Spleen (tissue), 11 donors: ENCODE data around the gene DOK7. TPM values are rescaled to one million over a fixed set of nuclear protein-coding genes. Genes with fewer than 3 reads are reported as not detected.

ENCODE experiments used
- DNase-seq: peaks from one replicate; pipeline ENCODE4 v3.0.0-alpha.2; 2020
- H3K27ac ChIP-seq, 8 donors: fragments of 200-600 bp; sonication (generic) in 7 of 8; 1 replicate in 4 of 8; 2 replicates in 4 of 8; pipeline versions ENCODE4 v1.5.0 to v1.8.0; 2016 to 2021; ENCODE audit warnings: inconsistent platforms in 4 of 8, mild to moderate bottlenecking in 4 of 8, moderate library complexity in 1 of 8
- H3K27me3 ChIP-seq, 7 donors: fragments of 200-600 bp; sonication (generic) in 6 of 7; replicated peaks in 1 of 7; 1 replicate in 4 of 7; 2 replicates in 3 of 7; pipeline versions ENCODE4 v1.5.0 to v1.8.0; 2016 to 2021; ENCODE audit warnings: inconsistent platforms in 3 of 7, mild to moderate bottlenecking in 1 of 7
- H3K36me3 ChIP-seq, 6 donors: fragments of 200-600 bp; sonication (generic) in 5 of 6; 1 replicate in 4 of 6; 2 replicates in 2 of 6; pipeline versions ENCODE4 v1.5.0 to v1.8.0; 2016 to 2021; ENCODE audit warnings: inconsistent platforms in 2 of 6
- H3K4me1 ChIP-seq, 6 donors: fragments of 200-600 bp; sonication (generic) in 5 of 6; 1 replicate in 3 of 6; 2 replicates in 3 of 6; pipeline versions ENCODE4 v1.5.0 to v1.8.0; 2016 to 2021; ENCODE audit warnings: inconsistent platforms in 3 of 6
- H3K4me3 ChIP-seq, 8 donors: fragments of 200-600 bp; sonication (generic) in 7 of 8; 1 replicate in 4 of 8; 2 replicates in 4 of 8; pipeline versions ENCODE4 v1.5.0 to v1.8.0; 2016 to 2021; ENCODE audit warnings: inconsistent platforms in 4 of 8, mild to moderate bottlenecking in 4 of 8, moderate library complexity in 2 of 8
- H3K9me3 ChIP-seq, 8 donors: fragments of 200-600 bp; sonication (generic) in 7 of 8; 1 replicate in 4 of 8; 2 replicates in 4 of 8; pipeline versions ENCODE4 v1.5.0 to v1.8.0; 2016 to 2021; ENCODE audit warnings: inconsistent platforms in 4 of 8
- POLR2A ChIP-seq, 3 donors: fragments of 450-650 bp; IDR thresholded peaks; one replicate each; pipeline ENCODE4 v1.5.1; 2017; ENCODE audit warnings: antibody characterized with exemption in 3 of 3, mild to moderate bottlenecking in 1 of 3
- POLR2AphosphoS5 ChIP-seq, 3 donors: sonication (generic); formaldehyde crosslinking; IDR thresholded peaks; one replicate each; pipeline ENCODE4 v1.5.1; 2017; ENCODE audit warnings: antibody characterized with exemption in 3 of 3
- WGBS, 5 donors: extraction: QIAGEN DNeasy Blood & Tissue Kit in 3 of 5; methylation state at CpG; one replicate each; pipeline versions ENCODE4 v1.1.5 to v1.1.7; 2013 to 2018; 5-methylcytosine and 5-hydroxymethylcytosine counted together
- intact Hi-C: fragments of 100-400 bp; cut with DNase I; formaldehyde crosslinking; loops from one replicate; pipeline ENCODE4 v1.15.0; 2023; ENCODE audit warnings: low total_unique reads
- polyA plus RNA-seq, 3 donors: library from polyadenylated mRNA; stranded (reverse); fragments of 200-250 nt; gene quantifications; one replicate each; pipeline ENCODE4 v1.2.1, GENCODE V29; 2013
- total RNA-seq, 7 donors: library from RNA; depleted of rRNA in 3 of 7; stranded (reverse); fragments of >200 nt in 3 of 7; fragmentation: NEBNext Ultra II Directional in 4 of 7; extraction: Animal tissue kit (Norgen Biotek cat#: 25700) in 4 of 7; gene quantifications; one replicate each; pipeline versions ENCODE4 v1.1.0 to v1.2.1, GENCODE V29; 2016 to 2021
- TF ChIP-seq, protein P1 (sequence below), 11 experiments: fragments of 200-600 bp in 7 of 11; fragments of 450-650 bp in 4 of 11; sonication (generic) in 4 of 11; IDR thresholded peaks in 8 of 11; conservative IDR thresholded peaks in 3 of 11; 1 replicate in 7 of 11; 2 replicates in 4 of 11; pipeline versions ENCODE4 v1.4.0 to v1.8.0; 2016 to 2021; ENCODE audit warnings: antibody characterized with exemption in 11 of 11, inconsistent platforms in 4 of 11, mild to moderate bottlenecking in 1 of 11
- donor health status: healthy with polysubstance abuse.
- donor health status: DM: no; HTN: no; CAD: no; lungs with moderate emphysema.
- donor health status: DM: no; HTN: no; CAD: no.
- donor health status: Bipolar disorder and iron deficiency.
- donor health status: healthy.
- donor health status: DM: no; HTN: no; CAD: no.
- donor health status: DM: yes; HTN: yes; CAD: no.

DOK7 gene
- total and polyA plus RNA-seq, 10 donors = 0.69 to 13.5 (median 1.7) TPM

DNA sequence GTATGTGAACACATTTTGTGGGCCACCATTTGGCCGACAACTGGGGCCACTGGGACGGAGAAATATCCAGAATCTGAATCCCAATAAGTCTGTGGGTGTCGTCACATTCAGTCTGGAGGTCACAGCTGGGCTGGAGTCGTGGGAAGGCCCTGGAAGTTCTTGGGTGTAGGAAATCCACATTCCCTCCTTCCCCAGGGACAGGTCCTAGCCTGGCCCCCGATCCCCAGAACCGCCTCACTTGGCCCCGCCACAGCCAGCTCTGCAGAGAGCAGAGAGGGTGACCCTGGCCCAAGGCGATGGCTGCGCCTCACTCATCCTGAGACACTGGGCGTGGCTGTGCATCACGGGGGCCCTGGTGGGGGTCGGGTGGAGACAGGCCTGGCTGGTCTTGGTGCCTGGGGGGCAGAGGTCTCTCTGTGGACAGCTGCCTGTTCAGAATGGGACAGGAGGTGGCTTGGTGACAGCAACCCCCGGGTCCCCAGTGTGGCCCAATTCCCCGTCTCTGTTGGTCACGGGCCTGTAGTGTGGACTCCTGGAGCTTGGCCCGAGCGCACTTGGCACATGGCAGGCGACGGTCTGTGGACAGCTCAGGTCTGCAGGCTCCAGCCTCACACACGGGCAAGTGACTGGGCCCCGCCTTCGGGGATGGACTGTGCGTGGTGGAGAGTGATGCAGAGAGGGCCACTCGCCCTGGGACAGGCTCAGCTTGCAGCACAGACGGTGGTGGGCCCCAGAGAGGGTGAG is 16.4 kb downstream of the DOK7 start:
- 83 to 91% (median 86%) methylated on average over 18 to 25 of the region's 25 CpGs for WGBS, 5 donors
- Histone ChIP-seq H3K27ac (no peak overlapping the region), H3K27me3 (peaks cover 0 to 99% (median 21%) of the 10 kb centered on the region in 7 donors), H3K9me3 (no peaks in the 10 kb centered on the region), H3K36me3 (no peaks in the 10 kb centered on the region), H3K4me1 (peaks cover 0 to 27% (median 18%) of the 10 kb centered on the region in 6 donors), H3K4me3 (no peak overlapping the region)
- intact Hi-C loops = no loop called here
- no peak for DNase-seq
- no peak for TF ChIP-seq POLR2AphosphoS5 (IDR thresholded peaks at IDR 0.05)
- TF ChIP-seq POLR2A (IDR thresholded peaks at IDR 0.05) = no peak
- TF ChIP-seq, protein P1, sequence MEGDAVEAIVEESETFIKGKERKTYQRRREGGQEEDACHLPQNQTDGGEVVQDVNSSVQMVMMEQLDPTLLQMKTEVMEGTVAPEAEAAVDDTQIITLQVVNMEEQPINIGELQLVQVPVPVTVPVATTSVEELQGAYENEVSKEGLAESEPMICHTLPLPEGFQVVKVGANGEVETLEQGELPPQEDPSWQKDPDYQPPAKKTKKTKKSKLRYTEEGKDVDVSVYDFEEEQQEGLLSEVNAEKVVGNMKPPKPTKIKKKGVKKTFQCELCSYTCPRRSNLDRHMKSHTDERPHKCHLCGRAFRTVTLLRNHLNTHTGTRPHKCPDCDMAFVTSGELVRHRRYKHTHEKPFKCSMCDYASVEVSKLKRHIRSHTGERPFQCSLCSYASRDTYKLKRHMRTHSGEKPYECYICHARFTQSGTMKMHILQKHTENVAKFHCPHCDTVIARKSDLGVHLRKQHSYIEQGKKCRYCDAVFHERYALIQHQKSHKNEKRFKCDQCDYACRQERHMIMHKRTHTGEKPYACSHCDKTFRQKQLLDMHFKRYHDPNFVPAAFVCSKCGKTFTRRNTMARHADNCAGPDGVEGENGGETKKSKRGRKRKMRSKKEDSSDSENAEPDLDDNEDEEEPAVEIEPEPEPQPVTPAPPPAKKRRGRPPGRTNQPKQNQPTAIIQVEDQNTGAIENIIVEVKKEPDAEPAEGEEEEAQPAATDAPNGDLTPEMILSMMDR (IDR thresholded peaks at IDR 0.05 in 8 of 11, conservative IDR thresholded peaks at IDR 0.05 in 3 of 11) = no peak

DNA sequence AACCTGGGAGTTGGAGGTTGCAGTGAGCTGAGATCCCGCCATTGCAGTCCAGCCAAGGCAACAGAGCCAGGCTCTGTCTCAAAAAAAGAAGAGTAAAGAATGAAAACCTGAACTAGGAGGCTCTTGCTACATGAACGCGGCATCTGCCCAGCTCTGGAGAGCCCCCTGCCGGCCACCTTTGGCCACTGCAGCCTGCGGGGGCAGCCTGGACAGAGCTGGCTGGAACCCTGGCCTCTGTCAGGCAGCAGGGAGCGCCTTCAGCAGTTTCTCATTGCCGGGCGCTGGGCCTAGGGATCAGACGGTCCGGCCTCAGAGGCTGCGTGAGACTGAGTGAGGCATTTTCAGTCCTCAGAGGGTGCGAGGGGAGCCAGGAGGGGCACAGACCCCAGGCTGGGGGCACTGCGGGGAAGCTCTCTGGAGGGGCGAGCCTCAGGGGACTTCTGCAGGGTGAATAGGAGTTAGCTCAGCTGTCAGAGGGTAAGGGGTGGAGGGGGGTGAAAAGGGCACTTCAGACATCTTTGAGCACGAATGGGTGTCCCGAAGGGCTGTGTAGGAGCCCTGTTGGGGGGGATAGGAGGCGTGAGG is 17.5 kb downstream of the DOK7 start:
- peaks cover 0 to 38% (median 28%) of the 10 kb centered on the region in 6 donors for H3K4me1 ChIP-seq
- H3K4me3 ChIP-seq = no peak overlapping the region
- DNase-seq = peak; percentile 93
- H3K36me3 ChIP-seq = no peaks in the 10 kb centered on the region
- peaks cover 0 to 99% (median 27%) of the 10 kb centered on the region in 7 donors for H3K27me3 ChIP-seq
- intact Hi-C loops = no loop called here
- no peaks in the 10 kb centered on the region for H3K9me3 ChIP-seq
- WGBS, 5 donors = 14 to 25% (median 19%) methylated on average over 10 to 17 of the region's 17 CpGs
- TF ChIP-seq POLR2AphosphoS5 (IDR thresholded peaks at IDR 0.05) (peak in 1 of 3 donors; percentile 38), POLR2A (IDR thresholded peaks at IDR 0.05) (no peak)
- TF ChIP-seq, protein P1 (IDR thresholded peaks at IDR 0.05 in 8 of 11, conservative IDR thresholded peaks at IDR 0.05 in 3 of 11) = peak; percentile 85 to 100 (median 99)
- H3K27ac ChIP-seq = no peak overlapping the region

DNA sequence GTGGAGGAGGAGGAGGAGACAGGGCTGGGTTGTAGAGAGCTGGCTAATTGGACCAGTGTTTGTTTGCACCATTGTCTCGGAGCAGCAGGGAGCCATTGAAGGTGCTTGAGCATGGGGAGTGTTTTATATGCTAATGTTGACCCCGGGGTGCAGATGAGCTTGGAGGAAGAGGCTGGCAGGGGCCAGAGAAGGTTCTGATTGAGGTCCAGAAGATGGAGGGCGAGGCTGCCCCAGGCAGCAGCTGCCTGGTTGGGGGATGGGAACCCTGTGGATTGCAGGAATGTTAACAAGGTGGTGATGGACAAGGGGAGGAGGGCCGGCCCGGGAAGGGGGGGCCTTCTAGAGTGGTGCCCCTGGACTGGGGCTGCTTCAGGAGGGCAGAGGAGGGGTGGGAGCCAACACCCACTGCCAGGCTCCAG is 18.0 kb downstream of the DOK7 start:
- Histone ChIP-seq H3K9me3 (no peaks in the 10 kb centered on the region), H3K4me3 (no peak overlapping the region), H3K27ac (no peak overlapping the region), H3K4me1 (peaks cover 0 to 43% (median 33%) of the 10 kb centered on the region in 6 donors), H3K27me3 (peaks cover 0 to 99% (median 27%) of the 10 kb centered on the region in 7 donors), H3K36me3 (no peaks in the 10 kb centered on the region)
- 42 to 51% (median 46%) methylated on average over 5 of the region's 5 CpGs for WGBS, 5 donors
- TF ChIP-seq, protein P1 (IDR thresholded peaks at IDR 0.05 in 8 of 11, conservative IDR thresholded peaks at IDR 0.05 in 3 of 11) = no peak
- no peak for TF ChIP-seq POLR2AphosphoS5 (IDR thresholded peaks at IDR 0.05)
- TF ChIP-seq POLR2A (IDR thresholded peaks at IDR 0.05) = no peak
- intact Hi-C loops = no loop called here
- DNase-seq = no peak

DNA sequence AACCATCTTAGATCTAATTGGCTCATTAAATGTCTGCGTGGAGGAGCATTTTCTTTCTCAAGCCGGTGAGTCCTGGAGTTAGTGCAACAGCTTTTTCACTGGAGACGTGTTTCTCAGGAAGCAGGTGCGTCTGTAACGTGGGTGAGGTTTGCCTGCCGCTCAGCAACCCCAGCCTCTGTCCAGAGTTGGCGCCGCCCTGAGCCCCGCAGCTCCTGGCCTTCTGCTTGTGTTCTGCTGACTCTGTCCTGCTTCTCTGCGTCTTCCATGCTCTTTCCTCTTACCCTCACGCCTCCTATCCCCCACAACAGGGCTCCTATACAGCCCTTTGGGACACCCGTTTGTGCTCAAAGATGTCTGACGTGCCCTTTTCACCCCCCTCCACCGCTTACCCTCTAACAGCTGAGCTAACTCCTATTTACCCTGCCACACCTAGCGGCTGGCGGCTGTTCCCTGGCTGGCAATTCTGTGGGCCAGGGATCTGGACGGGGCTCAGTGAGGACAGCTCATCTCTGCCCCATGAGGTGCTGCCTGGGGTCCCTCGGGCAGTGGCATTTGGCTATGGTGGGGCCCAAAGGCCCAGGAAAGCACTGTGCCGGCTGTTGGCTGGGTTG is 18.8 kb downstream of the DOK7 start:
- no peak for DNase-seq
- no peak for TF ChIP-seq POLR2AphosphoS5 (IDR thresholded peaks at IDR 0.05)
- TF ChIP-seq, protein P1 (IDR thresholded peaks at IDR 0.05 in 8 of 11, conservative IDR thresholded peaks at IDR 0.05 in 3 of 11) = no peak
- Histone ChIP-seq H3K4me3 (no peak overlapping the region), H3K4me1 (peaks cover 0 to 50% (median 39%) of the 10 kb centered on the region in 6 donors), H3K27ac (no peak overlapping the region), H3K36me3 (no peaks in the 10 kb centered on the region), H3K27me3 (peaks cover 0 to 99% (median 27%) of the 10 kb centered on the region in 7 donors), H3K9me3 (no peaks in the 10 kb centered on the region)
- 62 to 77% (median 69%) methylated on average over 19 of the region's 19 CpGs for WGBS, 5 donors
- intact Hi-C loops = no loop called here
